H1 (cell line): Measurements from ENCODE around the gene NSMCE3.

ENCODE experiments used
- ATF3 ChIP-seq: IDR thresholded peaks from 2 replicates; pipeline ENCODE4 v1.6.1; 2011; ENCODE audit warnings: low read depth, mild to moderate bottlenecking, low read length; ENCODE audit not compliant: insufficient read depth
- BACH1 ChIP-seq: IDR thresholded peaks from 2 replicates; pipeline ENCODE4 v1.6.1; 2012; ENCODE audit warnings: low read length, improper control_type of control experiment
- CTCF ChIP-seq, 3 experiments: IDR thresholded peaks; 1 replicate in 2 of 3; 2 replicates in 1 of 3; pipeline versions ENCODE4 v1.5.1 to v1.6.1; 2011; ENCODE audit warnings: low read length in 3 of 3, mild to moderate bottlenecking in 3 of 3, inconsistent platforms in 2 of 3, low read depth in 1 of 3, moderate library complexity in 1 of 3; ENCODE audit not compliant: insufficient read depth in 1 of 3; ENCODE audit errors: control extremely low read depth in 1 of 3
- GTF2F1 ChIP-seq: IDR thresholded peaks from 2 replicates; pipeline ENCODE4 v1.6.1; 2012; ENCODE audit warnings: low read depth, low read length, improper control_type of control experiment, borderline replicate concordance
- HDAC2 ChIP-seq, 2 experiments: fragments of 300-600 bp in 1 of 2; sonication (generic) in 1 of 2; IDR thresholded peaks; 2 replicates each; pipeline ENCODE4 v1.6.1; 2011 to 2012; ENCODE audit warnings: low read depth in 2 of 2, low read length in 2 of 2, mild to moderate bottlenecking in 2 of 2, moderate library complexity in 2 of 2, borderline replicate concordance in 1 of 2, inconsistent platforms in 1 of 2
- MAX ChIP-seq: IDR thresholded peaks from 2 replicates; pipeline ENCODE4 v1.6.1; 2012; ENCODE audit warnings: inconsistent platforms
- POLR2A ChIP-seq, 2 experiments: IDR thresholded peaks; 1 replicate in 1 of 2; 2 replicates in 1 of 2; pipeline ENCODE4 v1.6.1; 2011; ENCODE audit warnings: low read depth in 2 of 2, low read length in 2 of 2, mild to moderate bottlenecking in 2 of 2; ENCODE audit errors: control extremely low read depth in 1 of 2

DNA sequence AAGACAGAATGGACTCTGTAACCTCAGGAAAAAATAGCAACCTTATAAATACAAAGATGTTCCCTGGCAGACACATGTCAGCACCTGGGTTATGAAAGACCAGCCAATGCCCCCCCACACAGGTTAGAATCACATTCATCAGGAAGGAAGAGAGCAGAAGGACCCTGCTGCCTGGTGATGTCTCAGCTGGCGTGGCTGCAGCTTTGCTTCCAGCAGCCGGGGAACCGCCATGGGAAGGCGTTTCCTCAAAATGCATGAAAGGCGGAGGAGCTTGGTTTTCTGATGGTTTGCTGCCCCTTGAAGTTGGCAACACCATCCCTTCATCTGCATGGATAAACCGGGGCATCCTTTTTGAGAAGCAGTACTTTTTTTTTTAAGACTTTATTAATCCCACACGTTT, 10.9 kb upstream of the NSMCE3 start:
- TF ChIP-seq BACH1, result no peak
- no peak for TF ChIP-seq CTCF (IDR thresholded peaks at IDR 0.05; ENCODE audit: control extremely low read depth in 1 of 3, insufficient read depth in 1 of 3, low read depth in 1 of 3, low read length in 3 of 3)
- TF ChIP-seq HDAC2 (IDR thresholded peaks at IDR 0.05; ENCODE audit: borderline replicate concordance in 1 of 2, low read depth in 2 of 2, low read length in 2 of 2), result no peak
- TF ChIP-seq POLR2A (IDR thresholded peaks at IDR 0.05; ENCODE audit: control extremely low read depth in 1 of 2, low read depth in 2 of 2, low read length in 2 of 2), result no peak
- TF ChIP-seq ATF3, result no peak
- no peak for TF ChIP-seq GTF2F1
- TF ChIP-seq MAX, result no peak
